ENCODE data around the gene ADAMTS3.
A peak's percentile ranks its signal among the peaks of the same experiment; 100 is the strongest.

ADAMTS3 gene

DNA sequence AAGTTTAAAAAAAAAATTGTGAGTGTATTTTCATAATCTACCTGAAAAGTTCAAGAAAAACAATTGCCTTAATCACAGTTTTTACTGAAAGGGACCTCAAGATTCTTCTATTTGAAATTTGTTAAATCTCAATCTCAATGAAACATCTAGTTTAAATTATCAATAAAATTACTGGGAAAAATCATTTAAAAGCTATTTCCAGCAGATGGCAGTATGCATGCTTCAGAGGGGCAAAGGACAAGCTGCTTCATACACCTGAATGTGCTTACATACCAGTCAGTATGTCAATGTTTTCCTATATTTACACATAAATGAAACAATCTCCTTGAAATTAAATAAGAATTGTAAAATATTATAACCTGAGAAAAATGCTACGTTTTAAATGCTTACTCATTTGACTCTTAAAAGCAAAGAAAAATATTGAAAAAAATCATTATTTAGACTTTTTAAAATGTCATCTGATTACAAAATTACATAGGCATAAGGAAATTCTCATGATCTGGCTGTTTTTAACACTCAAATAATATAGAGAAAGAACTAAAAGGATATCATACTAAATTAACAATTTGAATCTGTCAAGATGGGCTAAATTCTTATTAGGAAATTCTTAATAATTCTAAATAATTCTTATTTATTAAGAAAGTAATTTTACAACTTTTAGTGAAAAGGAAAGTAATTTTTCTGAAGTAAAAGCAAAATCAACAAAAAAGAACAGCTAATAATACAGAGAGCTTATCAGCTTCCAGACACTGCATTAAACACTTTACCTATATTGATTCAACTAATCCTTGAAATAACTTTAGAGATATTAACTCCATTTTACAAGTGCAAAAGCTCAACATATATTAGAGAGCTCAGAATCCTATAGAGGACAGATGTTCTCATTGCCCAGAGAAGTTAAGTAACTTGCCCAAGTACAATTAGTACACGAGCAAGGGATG lies 242.1 kb downstream of the ADAMTS3 start:
- peak; percentile 61 for DNase-seq

DNA sequence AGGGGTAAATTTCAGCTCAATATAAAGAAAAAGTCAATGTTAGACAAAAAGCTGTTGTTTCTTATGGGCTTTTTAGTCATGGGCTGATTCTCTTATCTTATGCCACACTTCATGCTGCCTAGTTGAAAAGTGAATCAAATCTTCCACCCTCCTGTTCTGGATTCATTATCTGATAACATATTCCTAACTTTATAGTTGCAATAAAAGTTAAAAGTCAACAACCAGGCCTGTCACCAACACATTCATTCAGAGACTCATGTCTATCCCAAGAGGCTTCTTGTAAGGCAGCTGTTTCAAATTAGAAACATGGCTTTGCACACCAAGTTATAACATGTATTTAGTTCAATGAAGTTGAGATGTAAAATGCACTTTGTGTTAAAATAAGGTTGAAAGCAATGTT lies 243.8 kb downstream of the ADAMTS3 start:
- peak; percentile 4 for DNase-seq

DNA sequence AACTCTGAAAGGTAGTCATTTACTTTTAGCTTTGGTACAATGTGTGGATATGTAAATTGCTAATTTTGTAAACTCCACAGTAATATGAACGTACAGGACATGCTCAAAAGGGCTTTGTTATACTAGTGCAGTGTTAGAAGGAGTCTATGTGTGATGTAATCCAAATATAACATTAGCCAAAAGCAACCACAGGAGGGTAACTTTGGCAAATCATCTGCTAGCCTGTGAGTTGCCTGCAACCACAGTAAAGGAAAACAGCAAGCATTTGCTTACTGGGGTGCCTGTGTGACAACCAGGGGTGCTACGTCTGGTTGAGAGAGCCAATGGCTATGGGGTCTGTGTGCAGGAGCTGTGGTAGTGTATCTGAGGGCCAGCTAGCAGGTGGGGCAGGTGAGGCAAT lies 245.8 kb downstream of the ADAMTS3 start:
- DNase-seq, result no peak

DNA sequence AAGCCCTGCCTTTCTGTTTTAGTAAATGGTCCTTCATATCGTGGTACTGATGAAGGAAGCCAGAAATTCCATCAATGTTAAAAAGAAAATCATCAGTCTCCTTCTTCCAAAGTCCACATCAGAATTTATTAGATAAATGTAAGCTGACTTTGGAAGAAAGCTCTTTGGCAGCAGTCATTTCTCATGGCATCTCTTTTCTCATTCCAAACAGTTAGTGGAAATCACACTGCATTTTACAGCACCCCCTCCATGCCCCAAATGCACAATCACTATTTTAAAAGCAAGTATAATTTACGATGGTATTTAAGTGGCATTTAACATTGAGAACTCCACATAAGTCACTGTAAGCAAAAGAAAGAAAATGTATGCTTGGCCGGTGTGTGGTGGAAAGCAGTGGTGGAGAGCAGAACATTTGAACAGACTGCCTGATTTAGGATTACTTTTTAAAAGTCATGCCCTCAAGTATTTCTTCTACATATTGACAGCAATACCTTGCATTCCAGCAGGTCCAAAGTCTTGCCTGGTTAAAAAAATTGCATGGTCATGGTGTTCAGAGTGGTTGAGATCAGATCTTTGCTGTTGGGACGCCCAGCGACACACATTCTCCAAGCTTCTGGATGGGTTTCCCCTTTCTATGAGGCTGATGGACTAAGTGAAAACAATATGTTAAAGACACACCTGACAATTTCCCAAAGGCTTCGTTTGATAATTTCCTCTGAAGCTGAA lies 248.6 kb downstream of the ADAMTS3 start:
- no peak for DNase-seq

DNA sequence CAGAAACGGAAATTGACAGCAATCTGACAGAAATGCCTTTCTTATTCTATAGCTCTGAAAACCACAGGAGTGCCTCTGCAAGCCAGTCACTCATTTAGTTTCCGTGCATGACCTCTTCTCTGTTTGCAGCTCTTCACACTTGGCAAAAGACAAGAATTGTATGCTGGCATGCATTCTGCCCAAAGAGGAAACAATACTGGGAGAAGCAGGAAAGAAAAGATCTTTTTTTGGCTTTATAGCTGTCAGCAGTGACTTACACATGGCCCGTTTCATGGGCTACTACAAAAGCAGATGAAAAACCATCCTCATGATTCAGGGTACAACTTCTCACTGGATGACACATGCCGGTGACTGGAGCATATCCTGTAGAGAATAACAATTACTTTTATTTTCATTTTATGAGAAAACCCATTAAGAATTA lies 249.4 kb downstream of the ADAMTS3 start:
- peak; percentile 29 for DNase-seq

DNA sequence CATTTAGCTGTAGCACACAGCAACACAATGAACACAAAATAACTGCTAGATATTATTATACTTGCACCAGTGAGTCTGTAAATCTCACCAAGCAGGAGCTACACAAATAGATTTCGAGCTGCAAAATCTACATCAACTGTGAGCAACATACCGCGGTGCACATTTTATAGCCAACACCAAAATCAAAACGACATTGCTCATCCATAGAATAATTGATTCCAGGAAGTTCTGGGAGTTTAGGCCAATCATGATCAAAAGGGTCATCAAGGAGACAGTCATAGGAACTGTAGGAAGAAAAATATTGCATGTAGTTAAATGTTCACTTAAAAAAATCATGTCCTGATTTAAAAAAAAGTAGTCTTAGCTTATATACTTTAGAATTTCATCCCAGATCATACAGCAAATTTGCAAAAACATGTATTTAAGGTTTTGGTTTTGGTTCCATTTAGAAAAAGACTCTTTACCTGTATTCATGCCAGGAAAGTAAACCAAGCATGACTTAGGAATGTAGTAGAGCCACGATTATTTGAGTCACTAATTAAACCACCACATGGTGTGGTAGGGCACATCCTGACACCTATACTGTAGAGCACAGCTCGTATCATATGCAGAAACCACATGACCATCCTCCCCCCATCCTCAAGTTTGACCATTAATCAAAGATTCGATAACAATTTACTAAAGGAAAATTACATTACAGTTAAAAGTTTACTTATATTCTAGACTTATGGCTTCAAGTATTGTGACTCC lies 250.4 kb downstream of the ADAMTS3 start:
- DNase-seq, result no peak

DNA sequence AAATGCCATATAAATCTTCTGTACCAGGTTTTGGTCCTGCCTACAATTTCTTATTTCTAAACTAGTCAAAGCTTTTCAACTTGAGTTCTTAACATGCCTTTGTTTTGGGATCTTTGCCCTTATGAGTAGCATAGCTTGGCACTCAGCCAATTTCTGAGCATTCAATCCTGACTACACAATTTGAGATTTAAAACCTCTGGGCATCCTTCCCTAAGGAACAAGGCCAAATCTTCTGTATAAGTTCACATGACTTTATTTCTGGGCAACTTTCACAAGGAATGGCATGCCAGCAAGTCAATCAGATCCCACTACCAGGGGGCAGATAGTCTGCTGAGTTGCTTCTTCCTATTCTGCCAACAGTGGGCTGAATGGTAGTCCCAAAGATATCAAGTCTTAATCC lies 254.2 kb downstream of the ADAMTS3 start:
- no peak for DNase-seq

DNA sequence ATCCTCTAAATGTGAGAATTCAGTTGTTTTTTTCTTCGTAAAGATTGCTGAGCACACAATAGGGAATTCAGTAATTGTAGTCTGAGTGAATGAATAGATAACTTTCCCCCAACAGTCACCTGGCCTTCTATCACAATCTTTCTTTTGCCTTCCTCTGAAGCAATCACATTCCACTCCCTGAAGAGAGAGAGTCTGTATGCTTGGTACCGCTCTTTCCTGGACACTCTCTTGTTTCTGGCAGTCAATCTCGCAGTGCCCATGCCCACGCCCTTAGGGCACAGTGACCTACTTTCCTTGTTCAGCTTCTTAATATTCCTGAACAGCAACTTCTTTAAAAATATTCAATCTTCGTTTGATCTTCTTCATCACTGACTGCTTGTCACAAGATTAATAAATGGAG lies 255.9 kb downstream of the ADAMTS3 start:
- DNase-seq, result no peak

DNA sequence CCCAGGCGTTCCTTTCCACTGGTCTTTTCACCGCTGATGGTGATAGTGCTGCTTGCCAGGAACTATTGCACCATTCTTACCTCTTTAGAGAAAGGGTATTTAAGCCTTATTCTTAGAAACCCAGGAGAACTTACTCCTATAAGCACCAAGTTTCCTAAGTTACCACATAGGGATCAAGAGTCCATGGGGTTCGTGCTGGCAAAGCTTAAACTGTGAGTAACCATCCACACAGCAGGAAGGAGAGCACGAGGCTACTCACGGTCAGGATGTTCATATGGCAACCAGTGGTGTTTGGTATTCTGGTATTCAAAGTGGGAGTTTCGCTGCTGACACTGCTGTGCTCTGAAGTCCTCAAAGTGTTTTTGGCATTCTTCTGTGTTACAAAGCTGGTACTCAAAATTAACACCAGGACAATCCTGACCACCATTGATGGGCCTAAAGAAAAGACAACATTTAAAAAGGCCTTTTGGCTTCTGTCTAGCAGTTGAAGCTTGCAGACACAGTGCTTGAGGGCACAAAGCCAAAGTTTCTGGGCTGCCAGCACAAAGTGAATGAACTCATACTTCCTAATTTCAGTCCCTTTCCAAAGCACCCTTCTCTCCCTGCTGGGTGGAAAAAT lies 256.9 kb downstream of the ADAMTS3 start:
- DNase-seq, result peak; percentile 5

DNA sequence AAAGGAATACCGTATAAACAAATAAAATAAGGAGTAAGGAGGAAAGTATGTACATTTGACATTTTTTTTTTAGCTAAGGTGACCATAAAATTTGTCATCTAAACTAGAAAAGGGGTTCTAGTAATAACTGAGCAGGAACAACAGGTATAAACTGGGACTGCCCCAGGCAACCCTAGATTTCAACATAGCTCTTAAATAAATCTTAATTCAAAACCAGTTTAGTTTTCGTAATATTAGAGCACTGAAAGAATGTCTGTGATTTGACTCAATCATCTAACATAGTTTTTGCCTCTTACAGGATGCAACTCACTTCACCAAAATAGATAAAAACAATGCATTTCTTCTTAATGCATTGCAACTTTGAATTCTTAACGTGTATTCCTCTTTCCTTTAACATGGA lies 257.7 kb downstream of the ADAMTS3 start:
- no peak for DNase-seq

DNA sequence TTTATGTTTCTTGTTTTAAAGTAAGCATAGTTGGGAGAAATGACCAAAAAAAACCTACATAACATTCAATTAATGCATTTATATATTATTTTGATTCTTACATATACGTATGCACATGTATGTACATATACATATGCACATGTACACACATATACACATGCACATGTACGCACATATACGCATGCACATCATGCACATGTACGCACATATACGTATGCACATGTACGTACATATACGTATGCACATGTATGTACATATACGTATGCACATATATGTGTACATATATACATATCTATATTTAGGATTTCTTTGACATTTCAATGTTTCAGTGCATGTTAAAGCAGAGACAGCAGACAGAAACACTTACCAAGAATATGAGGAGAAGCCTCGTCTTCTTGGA lies 263.4 kb downstream of the ADAMTS3 start:
- DNase-seq, result no peak

DNA sequence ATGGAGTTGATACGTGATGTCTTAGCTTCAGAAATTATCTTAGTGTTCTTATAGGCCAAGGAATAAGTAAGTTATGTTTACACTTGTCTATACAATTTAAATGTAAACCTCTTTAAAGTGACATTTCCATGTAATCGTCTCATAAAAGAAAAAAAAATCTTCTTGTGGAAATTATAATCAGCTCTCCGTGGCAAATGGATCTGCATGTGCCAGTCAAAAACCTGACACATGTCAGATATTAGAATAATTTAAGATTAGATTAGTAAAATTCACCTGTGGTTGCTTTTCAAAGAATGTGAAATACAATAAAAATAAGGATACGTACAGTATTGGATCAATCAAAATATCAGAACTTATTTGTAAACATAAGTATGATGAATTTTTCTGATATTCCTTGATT lies 263.9 kb downstream of the ADAMTS3 start:
- no peak for DNase-seq

DNA sequence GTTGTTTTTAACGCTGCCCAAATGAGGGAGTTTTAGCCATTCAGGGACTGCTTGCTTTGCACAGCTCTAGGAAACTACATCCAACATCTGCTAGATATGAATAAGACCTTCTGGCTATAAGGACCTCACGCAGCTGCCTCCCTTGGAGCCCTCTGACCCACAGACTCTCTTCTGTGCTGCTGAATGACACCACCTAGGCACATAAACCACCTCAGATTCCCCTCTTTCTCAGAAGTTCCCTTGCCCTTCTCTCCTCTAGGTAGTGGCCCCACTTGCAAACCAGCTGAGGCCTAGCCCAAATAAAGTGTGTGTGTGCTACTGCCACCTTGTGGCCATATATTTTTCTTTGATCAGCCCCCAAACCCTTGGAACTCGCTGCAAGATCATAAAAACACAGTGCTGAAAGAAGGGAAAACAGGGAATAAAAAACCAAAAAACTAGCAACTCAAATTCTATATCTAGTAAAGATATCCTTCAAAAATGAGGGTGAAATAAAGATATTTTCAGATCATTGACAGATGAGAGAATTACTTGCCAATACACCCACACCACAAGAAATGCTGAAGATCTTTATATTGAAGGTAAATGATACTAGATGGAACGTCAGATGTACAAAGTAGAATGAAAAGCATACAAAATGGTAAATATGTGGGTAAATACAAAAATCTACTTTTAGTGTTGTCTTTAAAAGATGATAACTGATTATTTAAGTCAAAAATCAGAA lies 265.9 kb downstream of the ADAMTS3 start:
- DNase-seq, result peak; percentile 74

DNA sequence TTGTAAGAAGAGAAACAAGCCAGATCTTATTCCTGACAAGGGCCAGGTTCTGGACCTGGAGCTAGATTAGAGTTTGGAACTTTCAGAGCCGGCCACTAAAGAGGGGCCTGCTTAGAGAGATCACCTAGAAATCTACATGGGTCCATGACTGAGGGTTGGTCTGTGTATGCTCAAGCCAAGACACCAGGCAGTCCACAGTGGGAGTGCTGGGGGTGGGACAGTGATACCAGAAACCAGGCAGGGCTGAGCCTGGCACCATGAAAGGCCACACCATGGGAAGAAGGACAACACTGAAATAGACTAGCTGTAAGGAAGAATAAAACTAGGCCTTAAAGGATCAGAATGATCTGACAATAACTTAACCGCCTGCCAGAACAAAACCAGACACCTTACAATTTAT lies 267.3 kb downstream of the ADAMTS3 start:
- DNase-seq, result no peak

DNA sequence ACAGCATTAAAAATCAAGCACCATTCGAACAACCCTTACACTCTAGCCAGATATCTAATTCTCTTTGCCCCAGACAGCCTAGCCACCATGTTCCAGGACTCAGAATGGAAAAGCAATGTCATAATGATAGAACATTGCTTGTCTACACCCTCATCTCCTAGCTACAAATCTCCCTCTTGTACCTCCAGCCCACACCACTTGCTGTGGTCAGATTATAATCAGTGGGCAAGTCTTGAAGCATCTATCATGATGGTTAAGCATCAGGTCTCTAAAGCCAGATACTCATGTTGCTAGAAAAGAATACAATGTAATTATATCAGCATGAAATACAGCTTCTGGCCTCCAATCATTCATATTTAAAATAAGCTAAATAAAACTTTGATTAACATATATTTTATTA lies 268.9 kb downstream of the ADAMTS3 start:
- DNase-seq, result peak; percentile 37

DNA sequence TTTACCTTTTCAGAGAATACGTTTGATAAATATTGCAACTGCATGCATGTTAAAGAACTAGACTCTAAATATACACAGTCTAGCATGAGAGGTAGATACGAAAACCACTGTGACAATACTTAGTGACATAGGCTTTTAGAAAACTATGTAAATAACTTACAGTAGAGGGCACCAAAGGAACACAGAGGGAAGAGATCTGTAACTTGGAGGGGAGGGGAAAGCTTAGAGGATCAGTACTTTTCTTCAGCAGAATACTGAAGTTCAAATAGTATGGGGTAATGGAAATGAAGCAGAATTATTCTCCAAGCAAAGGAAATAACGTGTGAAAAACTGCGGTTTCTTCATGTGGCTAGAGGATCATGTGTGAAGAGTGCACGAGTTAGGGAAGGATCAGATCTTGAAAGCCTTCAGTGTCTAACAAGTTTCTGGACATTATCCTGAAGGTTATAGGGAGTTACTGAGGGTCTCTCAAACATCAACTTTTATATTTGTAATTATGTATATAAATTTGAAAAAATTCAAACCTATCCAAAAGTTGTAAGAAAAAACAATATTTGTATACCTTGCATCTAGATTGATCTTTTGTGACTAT lies 273.0 kb downstream of the ADAMTS3 start:
- peak; percentile 80 for DNase-seq

DNA sequence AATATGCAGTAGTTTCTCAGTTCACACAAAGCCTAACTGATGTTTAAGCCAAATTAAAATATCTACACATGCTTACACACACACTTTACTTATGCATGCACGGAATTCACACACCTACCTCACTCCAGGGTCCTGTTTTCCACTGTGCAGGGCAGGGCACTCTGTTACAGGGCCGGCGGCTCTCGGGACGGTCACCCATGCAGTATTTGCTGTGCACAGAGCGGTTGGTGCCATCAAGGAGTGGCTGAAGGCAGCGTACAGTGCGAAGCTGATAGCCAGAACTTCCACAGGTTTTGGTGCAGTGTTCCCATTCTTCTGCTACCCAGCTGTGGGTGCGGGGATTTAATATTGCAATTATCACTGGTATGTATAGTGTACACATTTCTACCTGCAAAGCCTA lies 278.3 kb downstream of the ADAMTS3 start:
- DNase-seq, result no peak

DNA sequence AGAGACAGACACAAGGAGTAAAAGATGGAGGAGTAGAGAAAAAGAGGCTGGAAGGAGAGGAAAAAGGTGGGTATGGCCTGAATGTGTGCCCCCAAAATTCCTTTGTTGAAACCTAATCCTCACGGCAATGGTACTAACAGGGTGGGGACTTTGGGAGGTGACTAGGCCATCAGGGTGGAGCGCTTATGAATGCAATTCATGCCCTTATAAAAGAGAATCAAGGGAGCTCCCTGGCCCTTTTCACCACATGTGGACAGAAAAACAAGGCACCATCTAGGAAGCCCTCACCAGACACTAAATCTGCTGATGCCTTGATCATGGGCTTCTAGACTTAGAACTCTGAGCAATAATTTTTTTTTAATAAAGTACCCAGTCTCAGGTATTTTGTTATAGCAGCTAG lies 282.1 kb downstream of the ADAMTS3 start:
- DNase-seq, result no peak

DNA sequence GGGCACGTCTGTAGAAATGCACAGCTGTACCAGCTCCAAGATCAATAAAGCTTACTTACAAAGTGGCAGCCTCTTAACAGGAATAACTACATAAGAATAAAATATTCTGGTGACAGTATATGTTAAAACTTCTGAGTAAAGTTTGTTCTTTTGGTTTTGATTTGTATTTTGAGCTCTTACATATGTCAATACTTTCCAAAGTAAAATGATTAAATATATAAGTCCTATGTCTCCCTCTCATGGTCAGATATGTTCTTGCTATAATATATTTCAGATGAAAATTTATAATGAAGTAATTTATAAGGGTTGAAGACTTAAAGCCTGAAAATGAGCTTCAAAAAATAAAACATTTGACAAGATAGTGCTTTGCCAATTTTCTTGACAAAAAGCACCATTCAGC lies 282.8 kb downstream of the ADAMTS3 start:
- DNase-seq, result peak; percentile 45

DNA sequence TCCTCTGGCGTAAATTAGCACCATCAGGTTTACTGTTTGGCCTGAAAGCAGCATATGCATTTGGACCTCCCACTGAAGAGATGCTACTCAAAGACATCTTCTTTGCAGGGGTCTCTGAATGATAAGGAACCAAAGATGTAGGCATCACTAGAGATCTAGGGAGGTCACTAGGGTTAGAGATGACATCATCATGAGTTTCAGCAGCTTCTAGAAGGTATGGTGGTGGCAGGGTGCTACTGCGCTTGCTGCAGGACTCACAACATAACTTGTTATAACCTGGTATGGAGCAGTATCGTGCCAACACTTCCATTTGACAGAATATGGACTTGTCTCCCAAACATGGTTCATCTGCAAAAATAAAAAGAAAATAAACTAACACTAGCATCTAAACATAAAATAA lies 285.7 kb downstream of the ADAMTS3 start:
- DNase-seq, result no peak

DNA sequence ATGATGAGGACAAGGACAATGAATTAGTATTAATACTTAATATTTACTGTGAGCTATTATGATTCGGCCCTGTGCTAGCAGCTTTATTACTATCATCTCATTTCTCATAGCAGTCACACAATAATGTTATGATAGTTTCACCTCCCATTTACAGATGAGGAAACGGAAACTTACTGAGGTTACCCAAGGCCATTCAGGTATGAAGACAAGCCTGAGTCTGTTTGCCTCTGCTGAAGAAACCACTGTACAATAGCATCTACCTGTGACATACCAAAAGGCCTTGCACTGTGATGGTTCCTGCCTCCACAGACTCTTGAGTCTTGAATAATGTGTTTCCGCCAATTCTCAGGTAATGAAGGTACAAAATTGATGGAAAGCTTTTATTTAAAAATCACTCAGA lies 288.8 kb downstream of the ADAMTS3 start:
- no peak for DNase-seq

DNA sequence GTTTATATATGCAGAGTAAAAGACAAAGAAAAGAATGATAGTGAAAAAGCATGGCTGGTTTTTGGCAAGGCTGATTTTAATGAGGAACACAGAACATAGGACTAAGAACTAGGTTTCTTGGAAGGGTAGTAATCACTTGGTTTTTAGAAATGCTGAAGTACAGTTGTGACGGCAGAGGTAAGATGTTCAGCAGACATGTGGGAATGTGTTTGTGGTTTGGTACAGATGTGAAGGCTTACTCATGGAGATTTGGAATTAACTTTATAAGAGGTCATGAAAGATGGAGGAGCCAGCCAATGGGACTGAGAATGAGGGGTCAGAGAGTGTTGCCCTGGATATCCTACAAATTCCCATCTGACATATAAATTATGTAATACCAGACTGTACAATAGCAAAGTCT lies 293.6 kb downstream of the ADAMTS3 start:
- DNase-seq, result no peak

Data from hematopoietic multipotent progenitor cell treated with erythropoietin and hydrocortisone succinate and interleukin-3 and kit ligand, for 4 days (in vitro differentiated cells).